Progenitor cell of endocrine pancreas (in vitro differentiated cells): Measurements from ENCODE around the gene PPP1R9B. TPM values are rescaled to one million over a fixed set of nuclear protein-coding genes. Genes with fewer than 3 reads are reported as not detected.

Experiments used
- DNase-seq: peaks from one replicate; pipeline ENCODE4 v3.0.0; 2021; ENCODE audit warnings: low spot score; ENCODE audit not compliant: unreplicated experiment
- H3K27ac Mint-ChIP-seq: 2 replicates; pipeline ENCODE4 v1.8.0; 2021; ENCODE audit warnings: mild to moderate bottlenecking, moderate library complexity, mixed read lengths
- H3K27me3 Mint-ChIP-seq: 2 replicates; pipeline ENCODE4 v1.8.0; 2021; ENCODE audit warnings: mixed read lengths
- H3K36me3 Mint-ChIP-seq: 2 replicates; pipeline ENCODE4 v1.8.0; 2022; ENCODE audit warnings: mixed read lengths; ENCODE audit not compliant: insufficient read depth
- H3K4me1 Mint-ChIP-seq: 2 replicates; pipeline ENCODE4 v1.8.0; 2021; ENCODE audit warnings: low read depth, mixed read lengths
- H3K4me3 Mint-ChIP-seq: 2 replicates; pipeline ENCODE4 v1.8.0; 2021; ENCODE audit warnings: low read depth, mild to moderate bottlenecking, moderate library complexity, mixed read lengths
- H3K9me3 Mint-ChIP-seq: 2 replicates; pipeline ENCODE4 v1.8.0; 2021; ENCODE audit warnings: low read depth, mixed read lengths
- long read RNA-seq: library from polyadenylated mRNA; unstranded; transcript quantifications from one replicate; pipeline ENCODE4 v2.0.0, GENCODE V29; 2020
- total RNA-seq: library from RNA; stranded (reverse); gene quantifications from 2 replicates; pipeline ENCODE4 v1.2.1, GENCODE V29; 2021
- TF ChIP-seq, protein P1 (sequence below): fragments of 200-600 bp; sonication (generic); IDR thresholded peaks from one replicate; pipeline ENCODE4 v1.5.0; 2021; ENCODE audit warnings: antibody characterized with exemption, mild to moderate bottlenecking; ENCODE audit not compliant: unreplicated experiment

PPP1R9B gene, protein sequence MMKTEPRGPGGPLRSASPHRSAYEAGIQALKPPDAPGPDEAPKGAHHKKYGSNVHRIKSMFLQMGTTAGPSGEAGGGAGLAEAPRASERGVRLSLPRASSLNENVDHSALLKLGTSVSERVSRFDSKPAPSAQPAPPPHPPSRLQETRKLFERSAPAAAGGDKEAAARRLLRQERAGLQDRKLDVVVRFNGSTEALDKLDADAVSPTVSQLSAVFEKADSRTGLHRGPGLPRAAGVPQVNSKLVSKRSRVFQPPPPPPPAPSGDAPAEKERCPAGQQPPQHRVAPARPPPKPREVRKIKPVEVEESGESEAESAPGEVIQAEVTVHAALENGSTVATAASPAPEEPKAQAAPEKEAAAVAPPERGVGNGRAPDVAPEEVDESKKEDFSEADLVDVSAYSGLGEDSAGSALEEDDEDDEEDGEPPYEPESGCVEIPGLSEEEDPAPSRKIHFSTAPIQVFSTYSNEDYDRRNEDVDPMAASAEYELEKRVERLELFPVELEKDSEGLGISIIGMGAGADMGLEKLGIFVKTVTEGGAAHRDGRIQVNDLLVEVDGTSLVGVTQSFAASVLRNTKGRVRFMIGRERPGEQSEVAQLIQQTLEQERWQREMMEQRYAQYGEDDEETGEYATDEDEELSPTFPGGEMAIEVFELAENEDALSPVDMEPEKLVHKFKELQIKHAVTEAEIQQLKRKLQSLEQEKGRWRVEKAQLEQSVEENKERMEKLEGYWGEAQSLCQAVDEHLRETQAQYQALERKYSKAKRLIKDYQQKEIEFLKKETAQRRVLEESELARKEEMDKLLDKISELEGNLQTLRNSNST
- total RNA-seq, result 34.3 and 35.7 TPM in 2 replicates
- long read RNA-seq, result 0 reads

GRCh38 chr17:50150354-50151040 lies at the start of gene PPP1R9B:
TSS of gene PPP1R9B (minus strand) at chr17:50150677. CDS start at chr17:50150513, 164 bp downstream.
- Mint-ChIP-seq H3K27me3 (no peaks in the 10 kb centered on the region), H3K9me3 (no peaks in the 10 kb centered on the region), H3K4me3 (peak within 1 kb of the TSS; percentile 75), H3K4me1 (peaks cover 17% of the 10 kb centered on the region), H3K36me3 (no peaks in the 10 kb centered on the region), H3K27ac (peak within 1 kb of the TSS; percentile 33)
- TF ChIP-seq, protein P1, sequence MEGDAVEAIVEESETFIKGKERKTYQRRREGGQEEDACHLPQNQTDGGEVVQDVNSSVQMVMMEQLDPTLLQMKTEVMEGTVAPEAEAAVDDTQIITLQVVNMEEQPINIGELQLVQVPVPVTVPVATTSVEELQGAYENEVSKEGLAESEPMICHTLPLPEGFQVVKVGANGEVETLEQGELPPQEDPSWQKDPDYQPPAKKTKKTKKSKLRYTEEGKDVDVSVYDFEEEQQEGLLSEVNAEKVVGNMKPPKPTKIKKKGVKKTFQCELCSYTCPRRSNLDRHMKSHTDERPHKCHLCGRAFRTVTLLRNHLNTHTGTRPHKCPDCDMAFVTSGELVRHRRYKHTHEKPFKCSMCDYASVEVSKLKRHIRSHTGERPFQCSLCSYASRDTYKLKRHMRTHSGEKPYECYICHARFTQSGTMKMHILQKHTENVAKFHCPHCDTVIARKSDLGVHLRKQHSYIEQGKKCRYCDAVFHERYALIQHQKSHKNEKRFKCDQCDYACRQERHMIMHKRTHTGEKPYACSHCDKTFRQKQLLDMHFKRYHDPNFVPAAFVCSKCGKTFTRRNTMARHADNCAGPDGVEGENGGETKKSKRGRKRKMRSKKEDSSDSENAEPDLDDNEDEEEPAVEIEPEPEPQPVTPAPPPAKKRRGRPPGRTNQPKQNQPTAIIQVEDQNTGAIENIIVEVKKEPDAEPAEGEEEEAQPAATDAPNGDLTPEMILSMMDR, result no peak
- no peak for DNase-seq

- peak; percentile 68 for DNase-seq
- Mint-ChIP-seq H3K36me3 (no peaks in the 10 kb centered on the region), H3K4me3 (peak overlapping the region; percentile 76), H3K27me3 (peaks cover 40% of the 10 kb centered on the region), H3K9me3 (no peaks in the 10 kb centered on the region), H3K27ac (peak overlapping the region; percentile 98), H3K4me1 (peaks cover 6% of the 10 kb centered on the region)
- TF ChIP-seq, protein P1, result no peak
These were observed 49.5 kb upstream of the PPP1R9B start for GRCh38 chr17:50199803-50200456.

GRCh38 chr17:50199211-50199802 lies 48.8 kb upstream of the PPP1R9B start:
- peak overlapping the region; percentile 76 for H3K4me3 Mint-ChIP-seq
- H3K9me3 Mint-ChIP-seq, result no peaks in the 10 kb centered on the region
- H3K27me3 Mint-ChIP-seq, result peaks cover 37% of the 10 kb centered on the region
- DNase-seq, result no peak
- no peaks in the 10 kb centered on the region for H3K36me3 Mint-ChIP-seq
- peak overlapping the region; percentile 73 for H3K27ac Mint-ChIP-seq
- peaks cover 6% of the 10 kb centered on the region for H3K4me1 Mint-ChIP-seq
- TF ChIP-seq, protein P1, result no peak

GRCh38 chr17:50198026-50198669 lies 47.7 kb upstream of the PPP1R9B start:
- Mint-ChIP-seq H3K36me3 (no peaks in the 10 kb centered on the region), H3K4me1 (peaks cover 6% of the 10 kb centered on the region), H3K27me3 (peaks cover 29% of the 10 kb centered on the region), H3K9me3 (no peaks in the 10 kb centered on the region), H3K27ac (no peak overlapping the region), H3K4me3 (no peak overlapping the region)
- no peak for DNase-seq
- TF ChIP-seq, protein P1, result peak; percentile 66
